ENCODE results near the gene ASTN2. TPM values are rescaled to one million over a fixed set of nuclear protein-coding genes. Genes with fewer than 3 reads are reported as not detected.

ASTN2 gene
- total RNA-seq, 2 donors from 2014 or later: 113 to 153 TPM

DNA sequence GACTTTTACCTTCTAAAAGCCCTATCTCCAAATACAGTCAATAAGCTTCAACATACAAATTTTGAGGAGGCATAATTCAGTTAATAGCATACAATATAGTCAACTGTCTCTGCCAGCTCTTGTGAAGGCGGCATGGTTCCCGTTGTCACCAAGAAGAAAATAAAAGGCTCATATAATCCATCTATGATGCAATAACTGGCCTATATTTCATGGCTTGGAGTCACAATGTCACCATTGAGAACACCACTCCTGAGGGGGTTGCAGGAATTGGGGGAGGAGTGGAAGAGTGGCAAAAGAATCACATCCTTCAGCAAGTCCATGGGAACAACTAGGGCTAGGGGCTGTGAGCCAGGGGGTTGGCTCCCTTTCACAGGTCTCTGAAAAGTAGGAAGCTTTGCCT lies 16.0 kb upstream of the ASTN2 start:
- WGBS: 94% methylated on average over 2 of the region's 2 CpGs
- intact Hi-C loops (cut with DNase I): no loop called here
- DNase-seq (ENCODE audit: low spot score): no peak
- Histone ChIP-seq H3K9me3 (no peaks in the 10 kb centered on the region), H3K27ac (no peak overlapping the region), H3K27me3 (replicated peaks; ENCODE audit: insufficient read depth) (no peaks in the 10 kb centered on the region), H3K4me1 (replicated peaks) (no peaks in the 10 kb centered on the region), H3K36me3 (no peaks in the 10 kb centered on the region), H3K4me3 (no peak overlapping the region)
- TF ChIP-seq POLR2A (IDR thresholded peaks at IDR 0.05): no peak
- TF ChIP-seq, protein P1, sequence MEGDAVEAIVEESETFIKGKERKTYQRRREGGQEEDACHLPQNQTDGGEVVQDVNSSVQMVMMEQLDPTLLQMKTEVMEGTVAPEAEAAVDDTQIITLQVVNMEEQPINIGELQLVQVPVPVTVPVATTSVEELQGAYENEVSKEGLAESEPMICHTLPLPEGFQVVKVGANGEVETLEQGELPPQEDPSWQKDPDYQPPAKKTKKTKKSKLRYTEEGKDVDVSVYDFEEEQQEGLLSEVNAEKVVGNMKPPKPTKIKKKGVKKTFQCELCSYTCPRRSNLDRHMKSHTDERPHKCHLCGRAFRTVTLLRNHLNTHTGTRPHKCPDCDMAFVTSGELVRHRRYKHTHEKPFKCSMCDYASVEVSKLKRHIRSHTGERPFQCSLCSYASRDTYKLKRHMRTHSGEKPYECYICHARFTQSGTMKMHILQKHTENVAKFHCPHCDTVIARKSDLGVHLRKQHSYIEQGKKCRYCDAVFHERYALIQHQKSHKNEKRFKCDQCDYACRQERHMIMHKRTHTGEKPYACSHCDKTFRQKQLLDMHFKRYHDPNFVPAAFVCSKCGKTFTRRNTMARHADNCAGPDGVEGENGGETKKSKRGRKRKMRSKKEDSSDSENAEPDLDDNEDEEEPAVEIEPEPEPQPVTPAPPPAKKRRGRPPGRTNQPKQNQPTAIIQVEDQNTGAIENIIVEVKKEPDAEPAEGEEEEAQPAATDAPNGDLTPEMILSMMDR (IDR thresholded peaks at IDR 0.05): no peak
- TF ChIP-seq POLR2AphosphoS5 (IDR thresholded peaks at IDR 0.05): no peak

DNA sequence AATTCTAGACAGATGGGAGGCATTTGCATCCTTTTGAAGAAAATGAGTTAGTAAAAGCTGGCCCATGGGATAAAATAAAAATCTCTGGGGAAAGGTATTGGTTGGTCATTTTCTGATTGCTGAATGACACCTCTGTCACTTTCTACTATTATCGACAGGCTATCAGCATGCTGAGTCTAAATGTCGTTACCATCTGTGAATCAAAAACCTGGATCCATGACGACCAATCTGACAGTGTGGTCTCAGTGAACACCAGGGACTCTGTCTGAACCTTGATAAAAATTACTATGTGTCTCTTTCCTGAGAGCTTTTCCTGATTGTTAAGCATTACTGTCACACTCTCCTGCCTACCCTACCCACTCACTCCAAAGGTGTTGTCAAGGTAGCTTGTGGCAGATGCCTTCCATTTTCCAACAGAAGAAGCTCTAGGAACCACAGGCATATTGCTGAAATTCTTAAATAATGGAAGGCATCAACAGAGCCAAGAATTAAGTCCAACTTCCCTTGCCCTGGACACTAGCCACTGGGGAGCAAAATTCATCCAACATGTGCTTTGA lies 12.6 kb upstream of the ASTN2 start:
- DNase-seq (ENCODE audit: low spot score): no peak
- Histone ChIP-seq H3K4me1 (replicated peaks) (no peaks in the 10 kb centered on the region), H3K4me3 (no peak overlapping the region), H3K9me3 (no peaks in the 10 kb centered on the region), H3K36me3 (no peaks in the 10 kb centered on the region), H3K27me3 (replicated peaks; ENCODE audit: insufficient read depth) (no peaks in the 10 kb centered on the region), H3K27ac (no peak overlapping the region)
- intact Hi-C loops (cut with DNase I): no loop called here
- TF ChIP-seq POLR2A (IDR thresholded peaks at IDR 0.05) (no peak), POLR2AphosphoS5 (IDR thresholded peaks at IDR 0.05) (no peak)
- TF ChIP-seq, protein P1 (IDR thresholded peaks at IDR 0.05): no peak
- 87% methylated on average over 3 of the region's 3 CpGs for WGBS

DNA sequence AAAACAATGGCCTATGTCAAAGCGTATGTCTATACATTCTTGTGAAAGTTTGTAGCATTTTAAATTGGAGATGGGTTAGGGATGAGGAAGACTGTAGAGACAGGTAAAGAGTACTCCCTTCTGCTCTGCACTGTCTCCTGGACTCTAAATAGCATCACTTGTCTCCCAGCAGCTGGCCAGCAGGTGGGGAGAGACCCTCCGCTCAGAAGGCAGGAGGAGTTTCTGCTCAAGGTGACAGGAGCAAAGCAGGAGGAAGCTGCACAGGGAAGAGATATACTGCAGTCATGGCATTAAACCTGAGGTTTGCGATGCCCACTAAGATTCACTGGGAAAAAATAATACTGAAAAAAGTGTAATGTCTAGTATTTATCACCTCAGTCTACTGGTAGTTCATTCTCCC lies 10.7 kb upstream of the ASTN2 start:
- TF ChIP-seq, protein P1 (IDR thresholded peaks at IDR 0.05): no peak
- no peak for TF ChIP-seq POLR2AphosphoS5 (IDR thresholded peaks at IDR 0.05)
- no peak for TF ChIP-seq POLR2A (IDR thresholded peaks at IDR 0.05)
- no peaks in the 10 kb centered on the region for H3K27me3 ChIP-seq (replicated peaks; ENCODE audit: insufficient read depth)
- intact Hi-C loops (cut with DNase I): no loop called here
- no peaks in the 10 kb centered on the region for H3K4me1 ChIP-seq (replicated peaks)
- H3K4me3 ChIP-seq: no peak overlapping the region
- 92% methylated on average over 3 of the region's 3 CpGs for WGBS
- no peaks in the 10 kb centered on the region for H3K36me3 ChIP-seq
- DNase-seq (ENCODE audit: low spot score): no peak
- H3K9me3 ChIP-seq: no peaks in the 10 kb centered on the region
- no peak overlapping the region for H3K27ac ChIP-seq

DNA sequence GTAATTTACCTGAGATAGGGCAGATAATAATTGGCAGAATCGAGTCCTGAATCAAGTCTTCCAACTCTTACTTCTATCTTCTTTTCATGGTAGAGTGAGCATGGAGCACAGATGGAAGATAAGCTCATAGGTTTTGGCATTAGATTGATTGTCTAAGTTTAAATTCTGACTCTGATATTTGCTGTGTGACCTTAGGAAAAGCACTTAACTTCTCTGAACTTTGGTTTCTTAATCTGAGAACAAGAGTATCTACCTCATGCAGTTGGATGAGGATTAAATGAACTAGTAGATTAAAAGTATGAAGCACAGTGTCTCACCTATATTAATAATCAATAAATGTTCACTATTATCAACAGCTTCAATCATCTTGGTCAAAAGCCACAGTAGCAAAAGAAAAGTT lies 9.4 kb upstream of the ASTN2 start:
- intact Hi-C loops (cut with DNase I): no loop called here
- TF ChIP-seq POLR2AphosphoS5 (IDR thresholded peaks at IDR 0.05) (no peak), POLR2A (IDR thresholded peaks at IDR 0.05) (no peak)
- TF ChIP-seq, protein P1 (IDR thresholded peaks at IDR 0.05): no peak
- H3K4me1 ChIP-seq (replicated peaks): no peaks in the 10 kb centered on the region
- no peaks in the 10 kb centered on the region for H3K9me3 ChIP-seq
- H3K27ac ChIP-seq: no peak overlapping the region
- H3K4me3 ChIP-seq: no peak overlapping the region
- no peaks in the 10 kb centered on the region for H3K36me3 ChIP-seq
- DNase-seq (ENCODE audit: low spot score): no peak
- no peaks in the 10 kb centered on the region for H3K27me3 ChIP-seq (replicated peaks; ENCODE audit: insufficient read depth)
- WGBS: 54% methylated on average over 1 of the region's 1 CpG

DNA sequence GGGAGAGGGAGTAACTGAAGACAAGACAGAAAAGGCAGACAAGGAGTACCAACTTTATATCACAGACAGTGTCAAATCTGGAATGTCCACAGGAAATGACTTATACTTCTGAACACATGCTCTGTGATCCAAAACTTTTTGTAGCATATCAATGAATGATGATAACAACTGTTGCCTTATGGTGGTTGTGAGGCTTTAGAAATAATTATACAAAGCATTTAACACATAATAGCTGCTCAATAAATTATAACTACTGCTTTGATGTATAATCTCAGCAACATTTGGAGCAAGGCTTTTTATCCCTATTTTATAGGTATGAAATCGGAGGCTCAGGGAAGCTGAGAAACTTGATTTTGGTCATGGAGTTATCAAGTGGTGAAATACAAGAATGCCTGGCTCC lies 3.3 kb upstream of the ASTN2 start:
- intact Hi-C loops (cut with DNase I): loop anchor here (10.0 kb wide), 1 partner anchor 173 kb away; no protein-coding TSS in a partner anchor
- H3K4me3 ChIP-seq: no peak overlapping the region
- no peak for DNase-seq (ENCODE audit: low spot score)
- no peak for TF ChIP-seq POLR2AphosphoS5 (IDR thresholded peaks at IDR 0.05)
- no peaks in the 10 kb centered on the region for H3K9me3 ChIP-seq
- H3K27me3 ChIP-seq (replicated peaks; ENCODE audit: insufficient read depth): no peaks in the 10 kb centered on the region
- no peak overlapping the region for H3K27ac ChIP-seq
- no peaks in the 10 kb centered on the region for H3K4me1 ChIP-seq (replicated peaks)
- H3K36me3 ChIP-seq: no peaks in the 10 kb centered on the region
- 91% methylated on average over 1 of the region's 1 CpG for WGBS

Measured in prostate gland (tissue), 2 donors.